D721Med (cell line): ENCODE data around the gene NECAP2.
"Not testable (repeated sequence)": the region's sequence is repeated elsewhere in the genome, so short reads cannot be mapped to it uniquely, and the experiment has no call there.

Source experiments
- DNase-seq: peaks from one replicate; pipeline ENCODE4 v3.0.0; 2011; ENCODE audit warnings: low spot score; ENCODE audit not compliant: insufficient read length
- FAIRE-seq: peaks from 2 replicates; lab custom pipeline; 2011; peaks lifted over from hg19 to GRCh38; lab: Jason Lieb, UNC
- TF ChIP-seq, protein P1 (sequence below): IDR thresholded peaks from 2 replicates; pipeline ENCODE4 v1.5.1; 2012; ENCODE audit warnings: mild to moderate bottlenecking, control low read depth; ENCODE audit not compliant: insufficient read depth; ENCODE audit errors: missing control alignments

NECAP2 gene

GRCh38 chr1:16478091-16478490 is 37.6 kb downstream of the NECAP2 start:
- TF ChIP-seq, protein P1, sequence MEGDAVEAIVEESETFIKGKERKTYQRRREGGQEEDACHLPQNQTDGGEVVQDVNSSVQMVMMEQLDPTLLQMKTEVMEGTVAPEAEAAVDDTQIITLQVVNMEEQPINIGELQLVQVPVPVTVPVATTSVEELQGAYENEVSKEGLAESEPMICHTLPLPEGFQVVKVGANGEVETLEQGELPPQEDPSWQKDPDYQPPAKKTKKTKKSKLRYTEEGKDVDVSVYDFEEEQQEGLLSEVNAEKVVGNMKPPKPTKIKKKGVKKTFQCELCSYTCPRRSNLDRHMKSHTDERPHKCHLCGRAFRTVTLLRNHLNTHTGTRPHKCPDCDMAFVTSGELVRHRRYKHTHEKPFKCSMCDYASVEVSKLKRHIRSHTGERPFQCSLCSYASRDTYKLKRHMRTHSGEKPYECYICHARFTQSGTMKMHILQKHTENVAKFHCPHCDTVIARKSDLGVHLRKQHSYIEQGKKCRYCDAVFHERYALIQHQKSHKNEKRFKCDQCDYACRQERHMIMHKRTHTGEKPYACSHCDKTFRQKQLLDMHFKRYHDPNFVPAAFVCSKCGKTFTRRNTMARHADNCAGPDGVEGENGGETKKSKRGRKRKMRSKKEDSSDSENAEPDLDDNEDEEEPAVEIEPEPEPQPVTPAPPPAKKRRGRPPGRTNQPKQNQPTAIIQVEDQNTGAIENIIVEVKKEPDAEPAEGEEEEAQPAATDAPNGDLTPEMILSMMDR, result no peak
- no peak for FAIRE-seq
- no peak for DNase-seq

DNA sequence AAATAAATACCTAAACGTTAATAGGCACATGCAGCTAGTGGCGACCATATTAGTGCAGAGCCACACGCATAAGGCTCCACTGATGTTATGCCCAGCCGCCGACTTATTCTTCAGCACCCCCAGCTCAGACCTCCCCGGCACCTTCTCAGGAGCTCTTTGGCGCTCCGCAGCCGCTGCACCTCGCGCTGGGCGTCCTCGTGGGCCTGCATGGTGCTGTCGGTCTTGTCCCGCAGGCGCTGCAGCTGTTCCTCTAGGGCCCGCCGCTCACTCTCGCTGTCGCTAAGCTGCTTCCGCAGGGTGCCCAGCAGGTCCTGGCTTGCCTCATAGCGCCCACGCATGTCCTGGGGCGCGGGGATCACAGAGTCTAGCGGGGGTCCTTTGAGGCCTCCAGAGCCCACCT is 42.6 kb downstream of the NECAP2 start:
- DNase-seq, FAIRE-seq: not testable (repeated sequence)

DNA sequence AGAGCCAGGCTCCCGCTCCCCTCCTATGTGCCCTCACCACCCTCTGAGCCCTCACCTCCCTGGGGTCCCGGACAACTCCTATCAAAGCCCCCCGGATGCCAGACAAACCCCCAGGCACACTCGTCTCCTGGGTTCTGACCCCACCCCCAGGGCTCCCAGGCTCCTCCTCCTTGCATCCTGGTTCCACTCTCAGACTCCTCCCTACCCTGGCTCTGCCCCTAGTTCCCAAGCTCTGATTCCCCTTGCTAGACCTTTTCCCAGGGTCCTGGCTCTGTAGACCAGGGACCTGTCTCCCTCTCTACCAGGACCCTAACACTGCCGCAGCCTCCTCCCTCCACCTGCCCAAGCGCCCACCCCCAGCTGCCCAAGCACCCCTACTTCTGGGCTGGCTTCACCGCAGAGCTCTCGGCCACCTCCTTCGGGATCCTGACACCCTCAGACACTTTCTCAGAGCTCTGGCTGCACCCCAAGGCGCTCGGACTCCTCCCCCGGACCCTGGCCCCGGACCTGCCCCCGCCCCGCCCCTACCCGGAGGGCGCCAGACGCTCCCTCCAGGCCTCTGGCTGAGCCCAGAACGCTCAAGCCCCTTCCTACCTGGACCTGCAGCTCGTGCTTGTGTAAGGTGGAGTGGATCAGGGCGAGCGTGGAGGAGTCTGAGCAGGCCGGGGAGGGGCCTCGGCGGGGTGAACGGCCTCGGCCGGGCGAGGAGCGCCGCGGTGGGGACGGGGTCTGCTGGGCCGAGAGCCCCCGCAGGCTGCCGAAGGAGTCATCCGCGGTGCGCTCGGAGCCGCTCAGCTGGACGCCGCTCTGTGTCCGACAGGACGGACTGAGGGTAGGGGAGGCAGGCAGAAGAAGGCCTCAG is 43.3 kb downstream of the NECAP2 start:
- DNase-seq, FAIRE-seq: not testable (repeated sequence)

DNA sequence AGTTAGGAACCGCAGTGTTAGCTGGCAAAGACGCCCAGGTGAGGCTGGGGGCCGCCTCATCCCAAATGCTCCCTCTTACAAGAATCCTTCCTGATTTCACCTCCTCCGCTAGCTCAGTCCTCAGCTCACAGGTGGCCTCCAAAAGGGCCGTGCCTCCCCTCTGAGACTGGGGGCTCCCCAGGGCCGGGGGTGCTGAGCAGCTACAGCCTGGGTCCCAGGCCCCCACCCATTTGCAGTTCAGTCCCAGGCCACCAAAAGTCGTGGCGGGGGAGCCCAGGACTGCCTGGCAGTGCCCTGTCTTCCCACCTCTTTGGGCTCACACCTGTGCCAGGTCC is 43.9 kb downstream of the NECAP2 start:
- TF ChIP-seq, protein P1, result no peak
- FAIRE-seq, result no peak
- no peak for DNase-seq

DNA sequence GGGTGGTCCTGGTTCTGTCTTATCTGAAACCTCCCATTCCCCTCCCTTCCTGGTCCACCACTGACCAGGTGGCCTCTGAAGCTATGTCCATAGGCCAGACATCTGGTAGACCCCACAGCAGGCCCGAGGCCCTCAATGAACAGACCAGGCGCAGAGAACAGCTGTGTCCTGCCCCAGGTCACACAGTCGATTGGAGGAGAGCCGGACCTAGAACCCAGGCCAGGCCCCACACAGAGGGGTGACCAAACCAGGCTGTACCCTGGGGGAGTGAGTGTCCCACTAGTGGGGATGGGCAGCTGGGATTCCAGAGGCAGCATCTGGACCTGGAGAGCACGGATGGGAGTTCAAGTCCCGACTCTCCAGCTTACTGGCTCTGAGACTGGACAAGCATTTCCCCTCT is 44.4 kb downstream of the NECAP2 start:
- TF ChIP-seq, protein P1, result no peak
- DNase-seq, result no peak
- FAIRE-seq, result no peak

DNA sequence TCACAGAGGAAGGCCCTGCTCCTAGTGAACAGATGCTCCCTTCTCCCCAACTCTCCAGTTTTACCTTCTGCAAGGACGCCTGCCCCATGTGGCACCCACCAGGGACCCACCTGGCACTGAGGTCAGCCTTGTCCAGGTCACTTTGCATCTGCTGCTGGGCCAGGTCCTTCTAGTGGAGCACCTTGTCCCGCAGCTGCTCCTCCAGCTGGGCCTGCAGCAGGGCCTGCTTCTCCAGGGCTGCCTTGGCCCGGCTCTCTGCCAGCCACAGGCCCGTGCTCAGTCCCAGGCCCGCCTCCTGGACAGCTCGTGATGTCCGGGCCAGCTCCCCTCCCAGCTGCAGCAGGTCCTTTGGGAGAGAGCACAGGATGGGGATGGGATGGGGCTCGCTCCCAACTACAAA is 45.8 kb downstream of the NECAP2 start:
- not testable (repeated sequence) for DNase-seq, FAIRE-seq

DNA sequence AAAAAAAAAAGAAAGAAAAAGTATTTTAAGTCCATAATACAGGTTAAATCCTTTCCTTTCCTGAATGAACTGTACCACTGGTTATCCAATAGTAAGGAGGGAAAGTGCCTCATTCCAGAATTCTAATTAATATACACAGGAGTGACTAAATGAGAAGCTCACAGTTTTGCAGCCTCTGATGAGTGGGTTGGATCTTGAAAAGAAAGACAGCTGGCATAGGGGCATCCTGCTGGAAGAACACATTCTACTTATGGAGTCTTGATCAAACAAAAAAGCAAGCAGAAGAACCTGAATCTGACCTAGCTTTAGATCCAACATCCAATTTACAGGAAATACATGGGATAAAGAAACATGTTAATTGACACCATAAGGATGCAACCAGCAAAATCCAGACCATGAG is 46.5 kb downstream of the NECAP2 start:
- DNase-seq, FAIRE-seq: not testable (repeated sequence)

DNA sequence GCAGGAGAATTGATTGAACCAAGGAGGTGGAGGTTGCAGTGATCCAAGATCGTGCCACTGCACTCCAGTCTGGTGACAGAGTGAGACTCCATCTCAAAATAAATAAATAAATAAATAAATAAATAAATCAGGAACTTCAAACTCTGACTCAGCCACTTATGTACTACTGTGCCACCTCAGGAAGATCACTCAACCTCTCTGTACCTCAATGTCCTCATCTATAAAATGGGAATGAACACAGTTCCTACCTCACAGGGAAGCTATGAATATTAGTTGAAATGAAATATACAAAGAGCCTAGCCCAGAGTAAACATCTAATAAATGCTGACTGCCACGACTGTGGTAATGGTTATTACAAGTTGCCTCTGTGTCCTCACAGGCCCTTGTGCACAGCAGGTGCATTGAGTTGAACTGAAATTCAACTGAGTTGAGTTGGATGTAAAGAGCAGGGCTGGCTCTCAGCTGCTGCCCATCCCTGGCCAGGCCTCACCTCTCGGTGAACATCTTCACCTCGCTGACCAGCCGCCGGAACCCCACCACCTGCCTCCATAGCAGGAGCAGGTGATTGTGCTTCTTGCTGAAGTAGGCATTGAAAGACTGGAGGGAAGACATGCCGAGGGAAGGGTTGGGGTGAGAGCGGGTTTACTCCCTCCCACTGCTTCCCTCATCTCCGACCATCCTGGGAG is 48.8 kb downstream of the NECAP2 start:
- not testable (repeated sequence) for FAIRE-seq, DNase-seq

DNA sequence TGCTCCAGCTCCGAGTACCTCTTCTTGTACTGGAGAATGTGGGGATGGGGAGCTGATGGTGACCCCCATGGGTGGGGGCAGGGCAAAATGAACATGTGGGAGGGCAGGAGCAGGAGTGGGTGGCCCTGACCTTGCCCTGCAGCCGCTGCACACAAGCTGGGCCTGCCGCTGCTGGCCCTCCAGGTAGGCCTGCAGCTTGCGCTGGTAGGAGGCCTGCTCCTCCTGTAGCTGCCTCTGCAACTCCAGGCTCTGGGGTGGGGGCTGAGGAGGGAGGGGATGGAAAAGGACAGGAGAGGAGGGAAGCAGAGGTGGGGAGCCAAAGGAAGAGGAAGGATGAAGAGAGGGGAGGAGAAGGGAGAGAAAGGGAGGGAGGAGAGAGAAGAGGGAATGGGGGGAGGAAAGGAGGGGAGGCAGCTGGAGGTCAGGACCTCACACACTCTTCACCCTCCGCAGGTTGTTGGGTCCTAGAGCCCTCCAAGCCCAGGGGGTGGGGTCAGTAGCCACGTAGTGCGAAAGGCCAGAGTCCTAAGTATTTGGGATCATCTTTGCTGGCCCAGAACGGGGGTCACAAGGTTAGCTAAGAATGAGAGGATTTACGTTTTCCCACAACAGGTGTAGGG is 50.6 kb downstream of the NECAP2 start:
- no peak for DNase-seq
- no peak for FAIRE-seq
- TF ChIP-seq, protein P1, result no peak

DNA sequence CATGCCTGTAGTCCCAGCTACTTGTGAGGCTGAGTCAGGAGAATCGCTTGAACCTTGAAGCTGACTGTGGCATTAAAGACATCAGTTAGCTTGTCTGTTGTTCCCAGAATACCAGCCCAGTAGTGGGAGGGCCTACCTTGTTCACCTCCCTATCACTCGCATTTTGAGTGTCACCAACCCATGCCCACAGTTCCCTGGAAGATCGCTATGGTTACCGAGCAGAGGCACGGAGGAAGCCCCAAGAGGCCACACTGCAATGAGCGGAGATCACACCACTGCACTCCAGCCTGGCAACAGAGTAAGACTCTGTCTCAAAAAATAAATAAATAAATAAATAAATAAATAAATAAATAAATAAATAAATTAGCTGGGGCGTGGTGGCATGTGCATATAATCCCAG is 52.4 kb downstream of the NECAP2 start:
- not testable (repeated sequence) for DNase-seq, FAIRE-seq

GRCh38 chr1:16493731-16494130 is 53.2 kb downstream of the NECAP2 start:
- not testable (repeated sequence) for DNase-seq, FAIRE-seq

GRCh38 chr1:16497474-16497904 is 57.0 kb downstream of the NECAP2 start:
- FAIRE-seq, DNase-seq: not testable (repeated sequence)

GRCh38 chr1:16498047-16498446 is 57.5 kb downstream of the NECAP2 start:
- not testable (repeated sequence) for FAIRE-seq, DNase-seq
